COLO668 (cell line): ENCODE data around the gene RIC3.

Experiments
- DNase-seq: peaks from one replicate; lab custom pipeline; 2025; ENCODE audit not compliant: unreplicated experiment; lab: John Stamatoyannopoulos, UW

Gene RIC3

DNA sequence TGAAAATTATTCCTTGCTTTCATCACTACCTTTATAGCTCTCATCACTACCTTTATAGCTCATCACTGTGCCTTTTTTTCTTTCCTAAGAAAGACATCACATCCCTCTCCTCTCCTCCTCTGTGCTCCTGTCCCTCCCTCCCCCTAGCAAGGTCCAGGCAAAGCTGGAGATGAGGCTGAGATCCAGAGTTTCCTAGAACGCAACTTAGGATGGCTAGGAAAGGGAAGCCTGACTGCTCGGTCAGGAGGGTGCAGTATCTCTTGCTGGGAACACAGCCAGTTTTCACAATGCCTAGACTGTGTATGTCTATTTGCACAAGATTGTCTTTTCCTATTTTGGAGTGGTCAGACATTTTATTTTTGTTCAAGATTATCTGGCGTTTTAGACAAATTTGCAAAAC is 63.2 kb downstream of the RIC3 start:
- no peak for DNase-seq

DNA sequence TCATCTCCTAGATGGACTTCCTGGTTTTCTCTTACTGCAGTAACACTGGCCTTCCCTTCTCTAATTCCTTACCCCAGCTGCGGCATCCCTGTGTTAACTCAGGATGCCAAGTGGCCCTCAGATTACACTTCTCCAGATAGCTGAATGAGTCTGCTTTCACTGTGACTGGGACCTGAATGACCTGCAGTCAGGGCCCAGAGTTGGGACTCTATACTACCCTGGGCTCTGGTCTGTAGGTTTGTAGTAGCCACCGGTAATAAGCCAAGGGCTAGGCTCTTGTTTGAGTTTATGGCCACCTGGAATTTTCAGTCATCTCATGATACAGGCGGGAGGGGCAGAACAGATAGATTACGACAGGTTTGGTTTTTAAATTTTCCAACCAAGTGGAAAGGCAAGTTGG is 63.7 kb downstream of the RIC3 start:
- DNase-seq: no peak

DNA sequence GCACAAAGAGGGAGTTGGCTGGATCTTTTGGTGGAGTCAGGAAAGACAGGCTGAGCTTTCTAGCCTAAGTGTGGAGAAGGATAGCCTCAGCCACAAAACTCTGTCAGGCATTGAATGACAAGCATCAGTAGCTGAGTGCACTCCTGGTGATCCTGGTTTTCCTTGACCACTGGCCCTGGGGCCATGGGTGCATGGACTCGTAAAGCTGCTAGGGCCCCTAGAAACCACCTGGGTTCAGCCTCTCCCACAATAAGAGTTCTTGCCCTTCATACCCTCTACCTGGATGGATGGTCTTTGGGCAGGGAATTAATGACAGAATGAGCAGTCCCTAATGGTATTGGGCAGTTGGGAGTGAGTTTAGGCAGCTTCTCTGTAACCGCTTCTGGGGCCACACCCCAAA is 64.9 kb downstream of the RIC3 start:
- no peak for DNase-seq

GRCh38 chr11:8102965-8103364 is 65.9 kb downstream of the RIC3 start:
- no peak for DNase-seq

- DNase-seq: no peak
Observed at GRCh38 chr11:8102296-8102915, 66.4 kb downstream of the RIC3 start.

GRCh38 chr11:8101421-8101820 is 67.4 kb downstream of the RIC3 start:
- no peak for DNase-seq

DNA sequence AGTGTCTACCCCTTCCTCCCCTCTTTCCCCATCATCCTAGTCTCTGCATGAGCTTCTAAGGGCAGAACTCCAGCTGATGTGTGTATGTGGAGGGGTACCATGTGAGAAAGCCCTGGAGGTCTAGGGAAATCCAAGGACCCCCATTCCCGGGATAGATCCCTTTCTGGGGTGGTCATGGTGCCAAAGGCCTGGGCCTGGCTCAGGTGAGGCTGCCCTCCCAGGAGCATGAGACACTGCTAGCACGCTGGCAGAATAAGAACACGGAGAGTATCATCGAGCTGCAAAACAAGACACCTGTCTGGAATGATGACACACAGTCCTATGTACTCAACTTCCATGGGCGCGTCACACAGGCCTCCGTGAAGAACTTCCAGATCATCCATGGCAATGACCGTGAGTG is 68.2 kb downstream of the RIC3 start:
- DNase-seq: no peak

GRCh38 chr11:8100158-8100557 is 68.7 kb downstream of the RIC3 start:
- no peak for DNase-seq

- peak; percentile 54 for DNase-seq
Observed at GRCh38 chr11:8099291-8099899, 69.4 kb downstream of the RIC3 start.

DNA sequence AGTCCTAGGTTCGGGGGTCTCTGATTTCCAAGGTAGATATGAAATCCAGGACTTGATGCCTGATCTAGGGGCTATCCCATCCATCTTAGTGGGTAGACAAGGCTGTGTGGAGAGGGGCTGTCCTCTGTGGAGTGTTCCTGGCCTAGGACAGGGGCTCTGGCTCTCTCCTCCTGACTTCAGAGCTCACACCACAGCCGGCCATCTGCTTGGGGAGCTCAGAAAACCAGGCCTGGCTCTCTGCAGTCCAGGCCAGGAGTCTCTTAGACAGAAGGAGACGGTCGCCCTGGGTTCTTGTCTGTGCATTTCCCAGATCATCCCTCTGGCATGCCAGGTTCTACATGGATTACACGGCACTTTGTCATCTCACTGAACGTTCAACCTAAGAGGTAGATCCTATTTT is 69.9 kb downstream of the RIC3 start:
- DNase-seq: no peak

DNA sequence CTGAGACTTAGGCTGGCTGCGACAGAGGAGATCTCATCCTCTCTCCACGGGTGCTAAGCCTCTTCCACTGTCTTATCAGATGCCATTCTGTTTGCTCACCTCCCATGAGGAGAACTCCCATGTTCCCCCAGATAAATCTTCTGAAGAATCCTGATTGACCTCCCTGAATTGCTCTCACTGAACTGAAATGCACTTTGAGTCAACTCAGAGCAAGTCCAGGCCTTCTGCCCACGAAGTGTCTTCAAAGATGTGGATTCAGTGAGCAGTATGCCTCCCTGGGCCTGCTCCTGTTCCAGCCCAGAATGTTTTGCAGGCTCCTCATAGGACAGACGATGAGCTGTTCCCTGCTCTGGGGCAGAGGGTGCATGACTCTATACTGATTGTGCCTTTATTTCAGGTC is 70.5 kb downstream of the RIC3 start:
- no peak for DNase-seq

- DNase-seq: no peak
Observed at GRCh38 chr11:8097926-8098325, 70.9 kb downstream of the RIC3 start.

- DNase-seq: no peak
Observed at GRCh38 chr11:8097468-8097867, 71.4 kb downstream of the RIC3 start.

DNA sequence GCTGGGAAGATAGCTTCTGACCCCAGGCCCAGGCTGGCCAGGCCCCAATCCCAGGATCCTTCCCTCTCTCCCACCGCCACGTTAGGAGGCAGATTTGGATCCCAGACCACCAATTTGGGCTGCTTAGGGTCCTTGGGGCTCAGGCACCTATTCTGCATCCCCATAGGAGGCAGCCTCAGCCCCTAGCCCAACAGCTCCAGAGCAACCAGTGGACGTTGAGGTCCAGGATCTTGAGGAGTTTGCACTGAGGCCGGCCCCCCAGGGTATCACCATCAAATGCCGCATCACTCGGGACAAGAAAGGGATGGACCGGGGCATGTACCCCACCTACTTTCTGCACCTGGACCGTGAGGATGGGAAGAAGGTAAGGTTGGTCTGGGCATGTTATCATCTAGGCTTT is 71.8 kb downstream of the RIC3 start:
- no peak for DNase-seq

- DNase-seq: no peak
Observed at GRCh38 chr11:8096575-8096974, 72.2 kb downstream of the RIC3 start.

DNA sequence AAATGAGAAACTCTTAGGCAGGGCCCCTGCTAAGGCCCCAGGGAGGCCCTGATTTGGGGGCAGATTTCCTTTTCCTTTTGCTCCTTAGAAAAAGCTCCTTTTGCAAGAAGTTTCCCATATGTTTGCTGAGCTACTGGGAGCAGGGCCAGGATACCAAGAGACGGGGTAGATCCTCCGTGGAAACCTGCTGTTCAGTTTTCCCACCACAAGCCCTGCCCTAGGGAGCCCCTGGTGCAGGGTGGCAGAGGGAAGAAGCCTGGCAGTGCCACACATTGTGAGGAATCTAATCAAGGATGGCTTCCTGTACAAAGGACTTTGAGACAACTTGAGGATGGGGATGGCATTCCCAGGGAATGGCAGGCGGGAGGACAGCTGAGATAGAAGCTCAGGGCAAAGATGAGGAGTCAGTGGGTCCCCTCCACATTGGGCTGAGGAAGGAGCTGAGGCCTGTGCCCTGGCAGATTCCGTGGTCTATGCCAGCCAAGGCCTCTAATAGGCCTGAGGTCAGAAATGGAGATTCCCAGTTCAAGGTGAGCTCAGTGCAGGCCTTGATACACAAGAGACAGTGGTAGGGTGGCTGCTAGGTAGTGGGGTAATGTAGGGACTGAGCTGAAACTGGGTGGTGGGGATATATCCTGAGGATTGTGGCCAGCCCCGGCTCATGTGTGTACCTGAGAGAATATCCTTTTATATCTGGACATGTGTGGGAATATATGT is 72.9 kb downstream of the RIC3 start:
- no peak for DNase-seq

DNA sequence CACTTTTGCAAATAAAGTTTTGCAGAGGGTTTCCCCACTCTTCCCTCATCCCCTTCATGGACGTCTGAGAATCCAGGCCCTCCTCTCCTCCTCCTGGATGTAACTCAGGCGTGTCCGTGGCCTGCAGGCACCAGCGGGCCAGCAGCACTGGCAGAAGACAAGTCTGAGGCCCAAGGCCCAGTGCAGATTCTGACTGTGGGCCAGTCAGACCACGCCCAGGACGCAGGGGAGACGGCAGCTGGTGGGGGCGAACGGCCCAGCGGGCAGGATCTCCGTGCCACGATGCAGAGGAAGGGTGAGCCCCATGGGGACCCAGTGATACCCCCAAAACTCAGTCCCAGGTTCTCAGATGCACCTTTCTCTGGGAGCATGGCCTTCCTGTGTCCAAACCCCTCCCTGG is 73.5 kb downstream of the RIC3 start:
- no peak for DNase-seq

DNA sequence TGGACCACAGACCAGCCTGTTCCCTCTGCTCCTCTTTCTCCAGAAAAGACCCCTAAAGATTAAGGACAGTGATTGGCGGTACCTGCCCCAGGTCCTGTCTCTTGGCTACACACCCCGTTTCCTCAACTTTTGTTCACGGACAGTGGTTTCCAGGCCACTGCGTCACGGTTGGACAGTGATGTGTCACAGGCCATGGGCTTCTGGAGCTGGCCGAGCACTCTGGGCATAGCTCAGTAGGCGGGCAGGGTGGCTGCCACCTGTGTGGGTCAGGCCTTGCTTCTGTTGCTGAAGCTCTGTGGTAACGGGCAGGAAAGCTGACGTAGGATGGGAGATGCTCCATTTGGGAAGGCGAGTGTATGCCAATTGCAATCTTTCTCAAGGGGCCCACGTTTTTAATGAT is 74.2 kb downstream of the RIC3 start:
- DNase-seq: no peak

DNA sequence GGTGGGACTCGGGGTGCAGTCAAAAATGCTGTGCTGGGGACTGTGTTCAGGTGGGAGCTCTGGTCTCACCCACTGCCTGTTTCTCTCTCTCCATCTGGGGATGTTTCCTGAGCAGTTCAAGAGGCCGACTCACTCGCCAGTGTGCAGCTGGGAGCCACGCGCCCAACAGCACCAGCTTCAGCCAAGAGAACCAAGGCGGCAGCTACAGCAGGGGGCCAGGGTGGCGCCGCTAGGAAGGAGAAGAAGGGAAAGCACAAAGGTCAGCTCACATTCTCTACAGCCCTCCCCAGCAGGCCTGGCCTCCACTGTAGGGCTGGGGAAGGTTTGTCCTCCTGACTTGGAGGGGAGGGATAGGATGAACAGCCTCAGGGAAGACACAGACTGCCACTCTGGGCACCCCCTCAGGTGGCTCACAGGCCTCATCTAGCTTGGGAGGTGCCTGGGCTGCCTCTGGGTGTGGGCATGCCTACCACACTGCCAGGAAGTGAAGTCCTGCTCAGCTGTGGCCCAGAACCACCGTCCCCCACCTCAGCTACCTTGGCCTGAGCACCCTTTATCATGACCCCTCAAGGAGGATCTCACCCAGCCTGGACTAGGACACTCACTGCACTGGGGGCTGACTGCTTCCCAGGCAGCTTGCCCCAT is 74.8 kb downstream of the RIC3 start:
- DNase-seq: no peak

- DNase-seq: peak; percentile 66
Observed at GRCh38 chr11:8092587-8093424, 76.0 kb downstream of the RIC3 start.

DNA sequence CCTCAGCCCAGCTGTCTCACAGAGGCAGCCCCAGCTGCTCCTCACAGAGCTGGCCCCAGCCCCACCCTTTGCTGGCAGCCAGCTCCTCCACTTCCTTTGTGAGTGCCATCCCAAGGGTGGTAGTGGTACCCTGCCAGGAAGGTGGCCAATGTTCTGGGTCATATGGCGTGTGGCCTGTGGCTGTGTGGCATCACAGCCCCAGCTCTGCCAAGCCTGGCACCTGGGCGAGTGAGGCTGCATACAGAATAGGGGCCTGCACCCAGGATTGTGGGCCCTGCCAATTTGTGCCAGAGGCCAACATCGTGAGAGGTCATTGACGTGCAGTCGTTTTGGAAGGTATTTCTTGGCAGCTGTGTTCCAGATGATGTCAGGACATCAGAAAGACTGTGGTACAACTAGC is 77.1 kb downstream of the RIC3 start:
- no peak for DNase-seq
